GM20000 (cell line): ENCODE measurements around the gene ARRDC1.
A peak's percentile ranks its signal among the peaks of the same experiment; 100 is the strongest.

Experiments
- DNase-seq: peaks from one replicate; pipeline ENCODE4 v3.0.0; 2012; ENCODE audit warnings: low spot score
- TF ChIP-seq, protein P1 (sequence below): IDR thresholded peaks from 2 replicates; pipeline ENCODE4 v1.5.1; 2012; ENCODE audit warnings: mild to moderate bottlenecking, control low read depth; ENCODE audit errors: extremely low read depth, missing control alignments

The ARRDC1 gene

DNA sequence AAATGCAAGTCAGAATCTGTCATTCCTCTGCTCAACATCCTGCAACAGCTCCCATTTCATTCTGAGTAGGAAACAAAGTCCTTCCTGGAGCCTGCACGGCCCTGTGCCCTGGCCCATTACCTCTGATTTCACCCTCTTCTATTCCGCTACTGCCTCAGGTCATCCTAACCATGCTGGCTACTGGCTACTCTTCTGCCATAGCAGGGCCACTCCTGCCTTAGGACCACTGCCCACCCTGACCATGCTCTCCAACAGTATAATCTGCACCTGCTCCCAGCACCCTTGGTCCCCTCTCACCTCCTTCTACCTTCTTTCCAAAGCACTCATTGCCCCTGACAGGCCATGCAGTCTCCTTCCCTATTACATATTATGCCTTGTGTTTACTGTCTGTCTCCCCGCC is 34.9 kb upstream of the ARRDC1 start:
- no peak for DNase-seq
- TF ChIP-seq, protein P1, sequence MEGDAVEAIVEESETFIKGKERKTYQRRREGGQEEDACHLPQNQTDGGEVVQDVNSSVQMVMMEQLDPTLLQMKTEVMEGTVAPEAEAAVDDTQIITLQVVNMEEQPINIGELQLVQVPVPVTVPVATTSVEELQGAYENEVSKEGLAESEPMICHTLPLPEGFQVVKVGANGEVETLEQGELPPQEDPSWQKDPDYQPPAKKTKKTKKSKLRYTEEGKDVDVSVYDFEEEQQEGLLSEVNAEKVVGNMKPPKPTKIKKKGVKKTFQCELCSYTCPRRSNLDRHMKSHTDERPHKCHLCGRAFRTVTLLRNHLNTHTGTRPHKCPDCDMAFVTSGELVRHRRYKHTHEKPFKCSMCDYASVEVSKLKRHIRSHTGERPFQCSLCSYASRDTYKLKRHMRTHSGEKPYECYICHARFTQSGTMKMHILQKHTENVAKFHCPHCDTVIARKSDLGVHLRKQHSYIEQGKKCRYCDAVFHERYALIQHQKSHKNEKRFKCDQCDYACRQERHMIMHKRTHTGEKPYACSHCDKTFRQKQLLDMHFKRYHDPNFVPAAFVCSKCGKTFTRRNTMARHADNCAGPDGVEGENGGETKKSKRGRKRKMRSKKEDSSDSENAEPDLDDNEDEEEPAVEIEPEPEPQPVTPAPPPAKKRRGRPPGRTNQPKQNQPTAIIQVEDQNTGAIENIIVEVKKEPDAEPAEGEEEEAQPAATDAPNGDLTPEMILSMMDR: no peak

DNA sequence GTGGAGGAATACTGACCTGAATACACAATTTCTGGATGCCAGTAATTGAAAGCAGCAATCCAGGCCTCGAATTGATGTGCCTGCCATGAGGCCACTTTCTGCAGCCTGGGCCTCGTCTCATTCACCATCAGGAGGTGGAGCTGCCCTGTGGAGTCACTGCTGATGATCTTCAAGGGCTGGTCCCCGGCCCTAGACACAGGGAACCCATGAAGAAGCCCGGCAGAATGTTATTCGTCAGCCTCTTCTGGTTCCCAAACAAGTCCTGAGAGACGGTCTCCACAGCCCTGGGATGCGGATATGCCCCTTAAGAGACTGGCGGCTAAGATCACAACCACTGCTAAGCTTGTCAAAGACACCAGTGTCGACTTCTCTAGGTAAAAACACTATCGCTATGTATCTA is 31.3 kb upstream of the ARRDC1 start:
- DNase-seq: no peak
- TF ChIP-seq, protein P1: no peak

DNA sequence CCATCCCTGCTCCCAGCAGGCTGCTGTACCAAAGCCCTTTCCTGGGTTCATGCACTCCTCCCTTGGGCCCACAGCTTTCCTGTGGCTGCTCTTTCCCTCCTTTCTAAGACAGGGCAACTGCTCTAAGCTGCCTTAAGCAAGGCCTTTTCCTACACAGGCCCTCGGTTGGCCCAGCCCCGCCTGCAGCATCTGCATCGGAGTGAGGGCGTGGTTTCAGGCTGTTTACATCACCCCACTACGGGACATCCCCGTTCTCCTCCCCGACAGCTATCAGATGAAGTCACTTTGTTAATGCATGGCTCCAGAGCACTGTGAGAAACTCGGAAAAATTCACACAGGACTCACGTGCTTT is 30.1 kb upstream of the ARRDC1 start:
- DNase-seq: no peak
- TF ChIP-seq, protein P1: no peak

DNA sequence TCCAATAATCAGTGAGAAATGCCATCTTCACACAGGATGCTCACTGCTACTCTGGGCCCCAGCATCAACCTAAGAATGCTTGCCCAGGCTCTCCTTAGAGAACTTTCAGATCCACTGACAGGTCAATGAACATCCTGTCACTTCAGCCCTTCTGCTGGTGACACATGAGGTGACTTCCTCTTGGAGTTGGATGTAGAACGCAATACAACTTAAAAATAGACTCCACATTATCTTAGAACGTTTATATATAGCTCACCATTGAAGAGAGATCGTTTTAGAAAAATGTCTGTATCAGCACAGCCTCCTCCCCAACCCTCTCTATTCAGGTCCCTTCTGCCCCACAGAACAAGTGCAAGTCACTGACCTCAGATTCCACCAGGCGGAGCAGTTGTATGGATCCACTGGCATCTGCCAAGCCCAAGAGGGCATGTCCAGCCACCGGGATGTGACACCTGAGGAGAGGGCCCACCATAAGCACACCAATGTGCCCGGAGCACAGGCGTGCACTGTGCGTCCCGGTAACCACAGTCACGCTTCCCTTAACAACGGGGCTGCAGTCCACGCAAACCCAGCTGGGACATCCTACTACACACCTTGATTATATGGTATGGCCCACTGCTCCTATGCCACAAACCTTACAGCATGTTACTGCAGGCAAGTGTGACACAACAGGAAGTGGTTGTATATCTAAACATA is 29.6 kb upstream of the ARRDC1 start:
- TF ChIP-seq, protein P1: no peak
- no peak for DNase-seq

DNA sequence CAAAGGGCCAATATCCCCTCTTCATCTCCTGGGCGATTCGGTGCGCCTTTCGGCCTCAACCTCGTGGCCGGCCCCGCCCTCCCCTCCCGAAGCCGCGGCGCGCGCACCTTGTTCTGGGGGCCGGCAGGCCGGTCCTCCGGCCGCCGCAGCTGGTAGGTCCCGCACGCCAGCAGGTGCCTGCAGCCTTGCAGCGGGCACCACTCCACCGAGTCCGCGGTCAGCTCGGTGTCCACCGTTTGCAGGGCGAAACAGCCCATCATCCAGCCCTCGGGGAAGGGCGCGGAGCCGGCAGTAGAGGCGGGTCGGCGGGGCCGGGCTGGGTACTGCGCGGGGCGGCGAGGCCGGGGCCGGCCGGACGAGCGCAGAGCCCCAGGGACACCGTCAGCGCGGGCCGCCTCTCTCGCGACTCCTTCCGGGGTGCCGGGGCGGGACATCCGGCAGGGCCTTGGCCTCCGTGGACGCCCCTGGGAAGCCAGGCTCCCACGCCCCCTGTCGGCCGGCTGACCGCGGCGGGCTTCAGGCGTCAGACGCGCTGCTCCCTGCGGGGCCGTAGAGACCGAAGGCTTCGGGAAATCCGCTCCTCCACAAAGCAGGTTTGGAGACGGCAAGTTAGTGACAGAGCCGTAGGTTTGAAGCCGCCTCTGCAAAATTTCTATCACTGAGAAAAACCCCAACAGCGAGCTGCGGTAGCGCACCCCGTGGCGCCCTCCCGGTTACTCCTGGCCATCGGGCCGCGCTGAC is 26.8 kb upstream of the ARRDC1 start, which contains the start of gene DPH7:
DPH7 (minus strand) TSS at position 408 of the 741 bp plus-strand sequence; CDS start at position 260, 148 bp downstream.
- peak; percentile 99 for DNase-seq
- TF ChIP-seq, protein P1: peak; percentile 93

DNA sequence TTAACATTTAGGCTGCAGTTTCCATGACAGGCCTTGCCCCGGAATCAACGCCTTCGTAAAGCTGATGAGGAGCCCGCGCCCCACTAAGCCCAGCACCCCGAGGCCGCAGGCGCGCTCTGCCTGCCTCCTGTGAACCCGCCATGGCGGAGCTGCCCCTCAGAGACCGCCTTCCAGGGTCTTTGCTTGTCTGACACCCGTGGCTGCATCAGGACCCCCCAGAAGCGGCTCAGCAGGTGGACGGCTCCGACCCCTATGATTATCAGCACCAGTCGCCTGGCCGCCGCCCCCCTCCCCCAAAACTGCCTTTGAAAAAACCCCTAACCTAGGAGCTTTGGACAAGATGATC is 26.3 kb upstream of the ARRDC1 start:
- no peak for DNase-seq
- TF ChIP-seq, protein P1: no peak

DNA sequence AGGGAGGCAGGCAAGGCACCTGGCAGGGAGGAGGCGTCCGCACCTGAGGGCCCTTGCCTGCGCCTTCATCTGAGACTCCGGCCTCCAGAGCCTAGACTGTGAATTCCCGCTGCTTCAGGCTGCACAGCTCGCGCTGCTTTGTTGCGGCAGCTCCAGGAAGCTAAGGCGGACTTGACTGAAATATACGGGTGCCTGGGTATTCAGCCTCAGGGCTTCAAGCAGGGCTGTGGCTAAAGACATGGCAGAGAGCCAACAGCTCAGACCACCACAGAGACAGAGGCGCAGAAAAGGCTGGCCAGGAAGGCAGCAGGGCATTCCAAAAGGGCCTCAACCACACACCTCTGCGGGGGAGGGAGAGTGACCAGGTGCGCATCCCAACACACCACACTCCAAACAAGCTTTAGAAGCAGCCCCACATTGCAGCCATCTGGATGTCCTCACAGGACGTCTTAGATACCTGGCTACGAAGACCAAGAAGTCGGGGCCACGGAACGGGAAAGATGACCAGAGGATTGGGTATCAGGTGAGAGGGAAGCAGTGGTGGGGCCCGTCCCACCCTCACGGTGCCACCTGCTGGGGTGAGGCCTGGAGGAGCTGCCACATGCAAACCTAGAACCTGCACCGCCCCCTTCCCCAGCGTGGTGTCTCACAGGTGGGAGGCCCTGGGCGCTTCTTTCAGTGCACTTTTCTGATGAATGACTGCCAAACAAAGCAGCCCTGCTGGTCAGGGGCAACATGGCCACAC is 25.1 kb upstream of the ARRDC1 start:
- TF ChIP-seq, protein P1: no peak

More for the DNA sequence above, 25.1 kb upstream of the ARRDC1 start:
- no peak for DNase-seq
